ENCODE results near the gene ZNF846. TPM values are rescaled to one million over a fixed set of nuclear protein-coding genes. Genes with fewer than 3 reads are reported as not detected.
"Not testable (repeated sequence)": the region's sequence is repeated elsewhere in the genome, so short reads cannot be mapped to it uniquely, and the experiment has no call there.

Gene ZNF846
- total and polyA plus RNA-seq, 5 experiments from 2014 or later: 6.0 to 34.0 (median 10.6) TPM

DNA sequence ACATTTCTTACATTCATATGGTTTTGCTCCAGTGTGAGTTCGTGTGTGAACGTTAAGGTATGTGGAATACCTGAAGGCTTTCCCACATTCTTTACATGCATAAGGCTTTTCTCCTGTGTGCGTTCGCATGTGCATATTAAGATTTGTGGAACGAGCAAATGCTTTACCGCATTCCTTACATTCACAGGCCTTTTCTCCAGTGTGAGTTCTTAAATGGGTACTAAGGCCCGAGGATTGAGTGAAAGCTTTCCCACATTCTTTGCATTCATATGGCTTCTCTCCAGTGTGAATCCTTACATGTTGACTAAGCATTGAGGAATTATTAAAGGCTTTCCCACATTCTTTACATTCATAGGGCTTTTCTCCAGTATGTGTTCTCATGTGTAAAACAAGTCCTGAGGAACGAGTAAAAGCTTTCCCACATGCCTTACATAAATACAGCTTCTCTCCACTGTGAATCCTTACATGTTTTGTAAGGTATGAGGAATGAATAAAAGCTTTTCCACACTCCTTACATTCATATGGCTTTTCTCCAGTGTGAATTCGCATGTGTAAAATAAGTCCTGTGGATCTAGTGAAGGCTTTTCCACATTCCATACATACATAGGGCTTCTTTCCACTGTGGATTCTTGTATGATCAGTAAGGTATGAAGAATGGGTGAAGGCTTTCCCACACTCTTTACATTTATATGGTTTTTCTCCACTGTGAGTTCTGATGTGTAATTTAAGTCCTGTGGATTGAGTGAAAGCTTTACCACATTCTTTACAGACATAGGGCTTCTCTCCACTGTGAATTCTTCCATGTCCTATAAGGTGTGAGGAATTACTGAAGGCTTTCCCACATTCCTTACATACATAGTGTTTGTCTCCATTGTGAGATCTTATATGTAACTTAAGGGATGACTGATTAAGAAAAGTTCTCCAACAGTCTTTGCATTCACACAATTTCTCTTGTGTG lies 10.7 kb downstream of the ZNF846 start:
- POLR2A ChIA-PET: interaction anchor here (0.6 kb wide), 1 partner anchor 104 kb away, joined by 4 read pairs; no protein-coding TSS in a partner anchor
- peaks cover 43 to 76% (median 44%) of the 10 kb centered on the region in 3 donors for H3K36me3 Mint-ChIP-seq

DNA sequence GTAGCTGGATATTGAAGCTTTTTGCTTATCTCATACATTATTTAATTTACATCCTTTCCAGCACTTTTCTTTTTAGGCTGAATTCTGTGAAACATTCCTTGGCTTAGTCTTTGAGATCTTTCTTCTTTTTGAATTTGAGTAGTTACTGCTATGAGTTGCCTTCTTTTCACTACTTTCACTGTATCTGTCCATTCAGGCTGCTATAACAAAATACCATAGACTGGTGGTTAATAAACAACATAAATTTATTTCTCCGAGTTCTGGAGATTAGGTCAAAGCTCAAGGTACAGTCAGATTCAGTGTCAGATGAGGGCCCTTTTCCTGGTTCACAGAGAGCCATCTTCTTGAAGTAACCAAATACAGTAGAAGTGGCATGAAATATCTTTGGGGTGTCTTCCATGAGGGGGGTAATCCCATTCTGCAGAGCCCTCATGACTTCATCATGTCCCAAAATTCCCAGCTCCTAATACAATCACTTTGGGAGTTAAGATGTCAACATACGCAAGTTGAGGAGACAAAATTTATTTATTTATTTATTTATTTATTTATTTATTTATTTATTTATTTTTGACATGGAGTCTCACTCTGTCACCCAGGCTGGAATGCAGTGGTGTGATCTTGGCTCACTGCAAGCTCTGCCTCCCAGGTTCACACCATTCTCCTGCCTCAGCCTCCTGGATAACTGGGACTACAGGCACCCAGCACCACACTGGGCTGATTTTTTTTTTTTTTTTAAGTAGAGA lies 15.7 kb downstream of the ZNF846 start:
- POLR2A ChIA-PET: interaction anchor here (0.6 to 0.7 kb wide), 2 partner anchors 17 to 1891 kb away, joined by 3 to 6 read pairs; no protein-coding TSS in a partner anchor
- DNase-seq (no peak), ATAC-seq (no peak)
- Mint-ChIP-seq H3K27me3 (no peaks in the 10 kb centered on the region), H3K27ac (no peak overlapping the region), H3K4me1 (peaks cover 0 to 8% (median 1%) of the 10 kb centered on the region in 4 donors), H3K36me3 (peaks cover 3 to 43% (median 38%) of the 10 kb centered on the region in 3 donors), H3K9me3 (peaks cover 0 to 70% (median 31%) of the 10 kb centered on the region in 9 donors), H3K4me3 (no peak overlapping the region)

More for the DNA sequence above, 10.7 kb downstream of the ZNF846 start:
- DNase-seq (no peak), ATAC-seq (no peak)
- Mint-ChIP-seq H3K4me3 (no peak overlapping the region), H3K9me3 (peaks cover 0 to 80% (median 36%) of the 10 kb centered on the region in 9 donors), H3K27ac (no peak overlapping the region), H3K4me1 (no peaks in the 10 kb centered on the region), H3K27me3 (no peaks in the 10 kb centered on the region)

DNA sequence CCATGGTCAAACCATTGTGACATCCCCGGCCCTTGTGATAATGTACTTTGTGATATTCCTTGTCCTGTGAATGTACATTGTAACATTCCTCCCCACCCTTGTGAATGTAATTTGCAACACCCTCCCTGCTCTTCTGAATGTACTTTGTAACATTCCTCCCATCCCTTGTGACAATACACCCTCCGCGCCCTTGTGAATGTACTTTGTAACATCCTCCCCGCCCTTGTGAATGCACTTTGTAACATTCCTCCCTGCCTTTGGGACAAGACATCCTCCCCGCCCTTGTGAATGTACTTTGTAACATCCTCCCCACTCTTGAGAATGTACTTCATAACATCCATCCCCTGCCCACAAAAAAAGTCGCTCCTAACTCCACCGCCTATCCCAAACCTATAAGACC lies 17.1 kb downstream of the ZNF846 start:
- H3K4me3 Mint-ChIP-seq: no peak overlapping the region
- no peak overlapping the region for H3K27ac Mint-ChIP-seq
- ATAC-seq (no peak), DNase-seq (no peak)
- H3K36me3 Mint-ChIP-seq: peaks cover 0 to 35% (median 29%) of the 10 kb centered on the region in 3 donors
- H3K27me3 Mint-ChIP-seq: no peaks in the 10 kb centered on the region
- H3K4me1 Mint-ChIP-seq: peaks cover 0 to 8% (median 1%) of the 10 kb centered on the region in 4 donors
- POLR2A ChIA-PET: no interaction called here
- peaks cover 0 to 59% (median 27%) of the 10 kb centered on the region in 9 donors for H3K9me3 Mint-ChIP-seq

DNA sequence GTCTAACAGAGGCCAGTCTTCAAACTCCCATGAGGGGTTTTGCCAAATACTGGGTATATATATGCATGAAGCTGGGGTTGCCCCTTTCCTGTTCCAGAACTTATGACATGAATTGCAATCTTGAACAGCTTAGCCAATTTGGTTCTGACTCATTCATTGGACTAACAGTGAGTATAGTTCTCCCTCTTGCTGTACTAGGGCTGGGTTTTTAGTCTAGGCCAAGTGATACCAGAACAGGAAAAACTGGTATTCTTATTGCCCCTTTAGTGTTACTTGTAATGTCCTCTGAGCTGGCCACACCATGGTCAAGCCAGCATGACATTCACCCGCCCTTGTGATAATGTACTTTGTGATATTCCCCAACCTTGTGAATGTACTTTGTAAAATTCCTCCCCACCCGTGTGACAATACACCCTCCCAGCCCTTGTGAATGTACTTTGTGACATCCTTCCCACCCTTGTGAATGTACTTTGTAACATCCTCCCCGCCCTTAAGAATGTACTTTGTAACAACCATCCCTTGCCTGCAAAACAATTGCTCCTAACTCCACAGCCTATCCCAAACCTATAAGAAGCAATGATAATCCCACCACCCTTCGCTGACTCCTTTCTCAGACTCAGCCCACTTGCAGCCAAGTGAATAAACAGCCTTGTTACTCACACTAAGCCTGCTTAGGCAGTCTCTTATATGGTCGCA lies 26.9 kb downstream of the ZNF846 start:
- Mint-ChIP-seq H3K27me3 (no peaks in the 10 kb centered on the region), H3K27ac (peak overlapping the region in 1 of 10 donors; percentile 13), H3K36me3 (peaks cover 7 to 21% (median 15%) of the 10 kb centered on the region in 3 donors), H3K9me3 (peaks cover 0 to 22% (median 6%) of the 10 kb centered on the region in 9 donors), H3K4me1 (no peaks in the 10 kb centered on the region), H3K4me3 (no peak overlapping the region)
- POLR2A ChIA-PET: no interaction called here
- ATAC-seq: no peak
- no peak for DNase-seq

DNA sequence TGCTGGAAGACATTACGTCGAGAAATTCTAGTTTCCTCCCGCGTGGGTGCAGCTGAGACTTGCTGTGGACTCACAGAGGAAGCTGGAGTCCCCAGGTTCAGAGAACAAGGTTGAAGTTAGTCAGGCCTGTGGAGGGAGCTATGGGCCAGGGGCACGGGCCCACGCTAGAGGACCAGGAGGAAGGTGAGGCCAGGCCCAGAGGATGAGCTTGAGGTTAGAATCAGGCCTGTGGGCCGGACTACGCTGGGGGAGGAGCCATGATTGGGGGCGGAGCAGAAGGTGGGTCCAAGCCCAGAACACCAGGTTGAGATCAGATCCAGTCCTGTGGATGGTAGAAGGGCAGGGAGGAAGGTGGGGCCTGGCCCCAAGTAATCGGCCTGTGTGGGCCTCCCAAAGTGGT lies 32.6 kb downstream of the ZNF846 start:
- DNase-seq (no peak), ATAC-seq (no peak)
- Mint-ChIP-seq H3K36me3 (peaks cover 0 to 7% (median 0%) of the 10 kb centered on the region in 3 donors), H3K27me3 (peaks cover 0 to 2% (median 0%) of the 10 kb centered on the region in 5 donors), H3K4me3 (no peak overlapping the region), H3K4me1 (no peaks in the 10 kb centered on the region), H3K27ac (peak overlapping the region in 1 of 10 donors; percentile 69), H3K9me3 (peaks cover 0 to 4% (median 0%) of the 10 kb centered on the region in 9 donors)
- POLR2A ChIA-PET: no interaction called here

DNA sequence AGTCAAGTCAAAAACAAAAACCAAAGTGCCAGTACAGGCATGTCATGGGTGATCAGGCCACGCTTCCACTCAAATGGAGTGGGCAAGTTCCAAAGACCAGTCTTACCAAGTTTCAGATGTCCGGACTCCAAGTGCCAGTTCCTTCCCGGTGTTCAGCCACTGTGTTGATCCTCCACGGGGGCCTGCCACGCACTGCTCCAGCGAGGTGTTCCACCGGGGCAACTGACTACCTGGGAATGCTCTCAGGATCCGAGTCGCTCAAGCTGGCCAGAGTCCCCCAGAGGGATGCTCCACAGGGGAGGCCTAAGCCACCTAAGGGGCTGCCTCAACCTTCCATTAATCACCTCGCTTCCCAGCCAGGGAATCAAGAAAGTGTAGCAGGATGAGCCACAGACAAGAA lies 38.5 kb downstream of the ZNF846 start:
- peaks cover 0 to 29% (median 13%) of the 10 kb centered on the region in 9 donors for H3K9me3 Mint-ChIP-seq
- peaks cover 2 to 10% (median 5%) of the 10 kb centered on the region in 5 donors for H3K27me3 Mint-ChIP-seq
- POLR2A ChIA-PET, H3K27ac Mint-ChIP-seq, ATAC-seq, H3K4me3 Mint-ChIP-seq, H3K4me1 Mint-ChIP-seq, DNase-seq: not testable (repeated sequence)
- H3K36me3 Mint-ChIP-seq: peaks cover 0 to 11% (median 9%) of the 10 kb centered on the region in 3 donors

DNA sequence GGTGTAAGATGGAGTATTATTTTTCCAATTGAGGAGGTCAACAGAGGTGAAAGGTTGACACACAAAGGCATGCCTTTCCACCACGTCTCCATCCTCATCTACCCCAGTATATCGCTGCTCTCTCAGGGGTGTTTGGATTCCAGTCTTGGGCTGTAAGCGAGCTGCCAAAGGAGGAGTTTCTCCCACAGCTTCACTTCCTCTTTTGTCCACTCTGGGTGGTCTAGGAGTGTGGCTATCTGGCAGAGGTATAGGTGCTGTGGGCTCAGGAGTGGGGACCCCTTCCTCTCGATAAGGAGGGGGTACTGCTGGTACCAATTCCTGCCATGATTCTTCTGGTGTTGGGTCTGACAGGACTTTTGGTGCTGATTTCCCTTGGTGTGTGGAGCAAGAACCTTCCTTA lies 39.4 kb downstream of the ZNF846 start:
- Mint-ChIP-seq H3K9me3 (peaks cover 0 to 38% (median 20%) of the 10 kb centered on the region in 9 donors), H3K4me1 (no peaks in the 10 kb centered on the region), H3K36me3 (peaks cover 0 to 16% (median 15%) of the 10 kb centered on the region in 3 donors), H3K27me3 (peaks cover 2 to 10% (median 5%) of the 10 kb centered on the region in 5 donors), H3K27ac (no peak overlapping the region), H3K4me3 (no peak overlapping the region)
- ATAC-seq (no peak), DNase-seq (no peak)
- POLR2A ChIA-PET: no interaction called here

DNA sequence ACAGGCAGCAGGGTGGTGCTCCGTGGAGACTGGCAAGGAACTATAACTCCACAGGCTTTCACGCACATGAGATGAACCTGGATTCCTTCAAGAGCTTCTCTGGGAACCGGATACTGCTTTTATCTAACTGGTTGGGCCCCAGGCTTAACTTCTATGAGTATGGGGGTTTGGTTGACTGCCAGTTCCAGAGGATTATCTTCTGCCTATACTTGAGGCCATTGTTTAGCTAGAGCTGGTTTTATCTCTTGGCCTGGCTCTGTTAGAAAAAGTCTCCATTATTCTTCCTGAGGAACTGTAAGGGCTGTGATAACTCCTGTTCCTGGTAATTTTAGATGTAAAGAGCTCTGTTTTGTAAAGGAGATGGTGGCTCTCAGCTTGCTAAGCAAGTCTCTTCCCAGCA lies 40.9 kb downstream of the ZNF846 start:
- Mint-ChIP-seq H3K4me3 (no peak overlapping the region), H3K36me3 (peaks cover 0 to 23% (median 14%) of the 10 kb centered on the region in 3 donors), H3K27me3 (peaks cover 2 to 10% (median 2%) of the 10 kb centered on the region in 5 donors), H3K27ac (no peak overlapping the region), H3K9me3 (peaks cover 0 to 53% (median 28%) of the 10 kb centered on the region in 9 donors), H3K4me1 (no peaks in the 10 kb centered on the region)
- DNase-seq (no peak), ATAC-seq (no peak)
- POLR2A ChIA-PET: no interaction called here

DNA sequence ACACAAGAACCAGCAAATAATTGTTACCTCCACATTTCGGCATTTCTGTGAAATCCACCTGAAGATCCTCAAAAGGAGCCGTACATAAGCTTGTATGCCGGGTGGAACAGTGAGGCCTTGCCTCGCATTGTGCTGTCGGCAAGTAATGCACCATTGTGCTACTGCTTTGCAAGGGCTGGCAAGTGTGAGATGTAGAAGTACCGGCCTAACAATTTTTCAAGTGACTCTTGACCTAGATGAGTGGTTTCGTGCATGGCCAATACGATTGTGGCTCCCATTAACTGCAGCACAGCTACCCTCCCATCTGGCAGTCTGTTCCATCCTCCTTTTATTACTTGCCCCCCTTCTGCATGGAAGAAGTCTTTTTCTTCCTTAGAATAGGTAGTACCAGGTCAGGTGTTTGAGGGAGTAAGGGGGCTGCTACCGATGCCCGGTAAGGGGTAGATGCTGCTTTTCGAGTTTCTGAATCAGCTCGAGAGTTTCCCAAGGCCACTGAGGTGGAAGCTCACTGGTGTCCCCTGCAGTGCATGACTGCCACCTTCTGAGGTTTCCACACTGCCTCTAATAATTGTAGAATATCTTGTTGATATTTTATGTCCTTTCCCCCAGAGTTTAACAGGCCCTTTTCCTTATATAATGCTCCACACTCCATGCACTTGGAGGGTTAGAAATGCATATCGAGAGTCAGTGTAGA lies 42.9 kb downstream of the ZNF846 start:
- peaks cover 0 to 27% (median 15%) of the 10 kb centered on the region in 3 donors for H3K36me3 Mint-ChIP-seq
- H3K4me1 Mint-ChIP-seq, POLR2A ChIA-PET, DNase-seq, ATAC-seq, H3K4me3 Mint-ChIP-seq, H3K27ac Mint-ChIP-seq: not testable (repeated sequence)
- peaks cover 0 to 59% (median 28%) of the 10 kb centered on the region in 9 donors for H3K9me3 Mint-ChIP-seq
- H3K27me3 Mint-ChIP-seq: peaks cover 2 to 10% (median 2%) of the 10 kb centered on the region in 5 donors

DNA sequence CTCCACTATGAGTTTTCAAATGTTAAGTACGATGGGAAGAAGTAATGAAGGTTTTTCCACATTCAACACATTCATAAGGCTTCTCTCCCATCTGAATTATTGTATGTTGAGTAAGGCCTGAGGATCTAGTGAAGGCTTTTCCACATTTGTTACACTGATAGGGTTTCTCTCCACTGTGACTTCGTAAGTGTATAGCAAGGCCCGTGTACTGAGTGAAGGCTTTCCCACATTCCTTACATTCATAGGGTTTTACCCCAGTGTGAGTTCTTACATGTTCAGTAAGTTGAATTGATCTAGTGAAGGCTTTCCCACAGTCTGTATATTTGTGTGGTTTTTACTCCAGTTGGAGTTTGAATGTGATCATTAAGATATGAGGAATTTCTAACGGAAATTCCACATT lies 44.4 kb downstream of the ZNF846 start:
- H3K27me3 Mint-ChIP-seq: peaks cover 0 to 1% (median 0%) of the 10 kb centered on the region in 5 donors
- H3K9me3 Mint-ChIP-seq: peaks cover 0 to 46% (median 24%) of the 10 kb centered on the region in 9 donors
- no peak overlapping the region for H3K4me3 Mint-ChIP-seq
- ATAC-seq: no peak
- peaks cover 0 to 20% (median 14%) of the 10 kb centered on the region in 3 donors for H3K36me3 Mint-ChIP-seq
- H3K4me1 Mint-ChIP-seq: peaks cover 4 to 10% (median 5%) of the 10 kb centered on the region in 4 donors
- no peak for DNase-seq
- H3K27ac Mint-ChIP-seq: no peak overlapping the region
- POLR2A ChIA-PET: interaction anchor here (0.5 kb wide), 1 partner anchor 49 kb away, joined by 4 read pairs; the partner anchor contains the start of gene ZNF562

DNA sequence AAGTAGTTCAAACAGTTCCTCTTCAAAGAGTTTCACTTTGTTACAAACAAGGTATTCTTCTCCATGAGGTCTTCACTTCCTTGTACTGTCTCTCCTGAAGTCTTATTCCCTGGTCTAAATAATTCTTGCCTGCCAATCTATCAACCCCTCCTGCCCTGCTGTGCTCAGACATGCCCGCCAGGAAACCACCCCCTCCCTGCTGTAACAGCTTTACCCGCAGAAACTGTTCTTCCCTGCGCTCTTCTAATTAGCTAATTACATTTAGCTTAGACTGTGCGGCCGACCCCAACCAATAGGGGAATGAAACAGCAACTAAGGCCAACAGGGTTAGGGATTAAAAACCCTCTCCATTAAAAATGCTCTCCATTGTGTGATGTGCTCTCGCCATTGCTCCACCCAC lies 46.7 kb downstream of the ZNF846 start:
- peaks cover 0 to 20% (median 16%) of the 10 kb centered on the region in 3 donors for H3K36me3 Mint-ChIP-seq
- POLR2A ChIA-PET: interaction anchor here (1.4 kb wide), 1 partner anchor 46 kb away, joined by 3 read pairs; no protein-coding TSS in a partner anchor
- H3K9me3 Mint-ChIP-seq: peaks cover 0 to 46% (median 24%) of the 10 kb centered on the region in 9 donors
- H3K27me3 Mint-ChIP-seq: peaks cover 0 to 14% (median 6%) of the 10 kb centered on the region in 5 donors
- peak in 1 of 2 donors; percentile 51 for ATAC-seq
- DNase-seq: peak in 1 of 10 donors; percentile 5
- peaks cover 4 to 10% (median 5%) of the 10 kb centered on the region in 4 donors for H3K4me1 Mint-ChIP-seq
- peak overlapping the region in 7 of 10 donors; percentile 10 to 71 (median 22) for H3K27ac Mint-ChIP-seq
- H3K4me3 Mint-ChIP-seq: peak overlapping the region in 7 of 10 donors; percentile 22 to 57 (median 41)

Measured in naive thymus-derived CD8-positive, alpha-beta T cell (primary cell).